Sigmoid colon (tissue), 7 donors: Measurements from ENCODE around the gene TRIP13. TPM values are rescaled to one million over a fixed set of nuclear protein-coding genes. Genes with fewer than 3 reads are reported as not detected.

Source experiments
- DNase-seq: peaks from one replicate; pipeline ENCODE4 v3.0.0-alpha.2; 2019
- H3K27ac ChIP-seq, 4 donors: fragments of 200-600 bp; sonication (generic); one replicate each; pipeline ENCODE4 v1.5.1; 2016 to 2019; ENCODE audit warnings: mild to moderate bottlenecking in 1 of 4
- H3K27me3 ChIP-seq, 3 donors: fragments of 200-600 bp; sonication (generic); one replicate each; pipeline ENCODE4 v1.5.1; 2019; ENCODE audit warnings: mild to moderate bottlenecking in 1 of 3
- H3K36me3 ChIP-seq, 4 donors: fragments of 200-600 bp; sonication (generic); one replicate each; pipeline ENCODE4 v1.5.1; 2016 to 2019
- H3K4me1 ChIP-seq, 4 donors: fragments of 200-600 bp; sonication (generic); one replicate each; pipeline ENCODE4 v1.5.1; 2017 to 2019
- H3K4me3 ChIP-seq, 4 donors: fragments of 200-600 bp; sonication (generic); one replicate each; pipeline ENCODE4 v1.5.1; 2017 to 2019; ENCODE audit warnings: mild to moderate bottlenecking in 2 of 4, moderate library complexity in 1 of 4
- H3K9me3 ChIP-seq, 4 donors: fragments of 200-600 bp in 3 of 4; sonication (generic) in 3 of 4; one replicate each; pipeline versions ENCODE4 v1.5.1 to v1.6.1; 2013 to 2019
- EP300 ChIP-seq, 4 donors: sonication (generic); formaldehyde crosslinking; IDR thresholded peaks; one replicate each; pipeline ENCODE4 v1.6.1; 2017; ENCODE audit warnings: antibody characterized with exemption in 4 of 4
- POLR2A ChIP-seq, 2 donors: fragments of 450-650 bp; IDR thresholded peaks; one replicate each; pipeline ENCODE4 v1.6.1; 2016; ENCODE audit warnings: antibody characterized with exemption in 2 of 2, mild to moderate bottlenecking in 2 of 2, moderate library complexity in 2 of 2
- POLR2AphosphoS5 ChIP-seq, 4 donors: sonication (generic); formaldehyde crosslinking; IDR thresholded peaks; one replicate each; pipeline ENCODE4 v1.6.1; 2017; ENCODE audit warnings: antibody characterized with exemption in 4 of 4
- WGBS, 2 donors: extraction: QIAGEN DNeasy Blood & Tissue Kit; methylation state at CpG; one replicate each; pipeline ENCODE4 v1.1.7; 2013; 5-methylcytosine and 5-hydroxymethylcytosine counted together
- intact Hi-C: fragments of 100-400 bp; cut with DNase I; formaldehyde crosslinking; loops from one replicate; pipeline ENCODE4 v1.15.1; 2023
- polyA plus RNA-seq, 3 donors: library from polyadenylated mRNA; stranded (reverse); fragments of 200-250 nt; gene quantifications; one replicate each; pipeline ENCODE4 v1.2.3, GENCODE V29; 2013
- total RNA-seq, 4 donors: library from RNA; depleted of rRNA; stranded (reverse); fragments of >200 nt; gene quantifications; one replicate each; pipeline ENCODE4 v1.1.0, GENCODE V29; 2016
- TF ChIP-seq, protein P1 (sequence below), 4 experiments: fragments of 450-650 bp in 3 of 4; fragments of 200-600 bp in 1 of 4; IDR thresholded peaks; one replicate each; pipeline ENCODE4 v1.5.1; 2016 to 2019; ENCODE audit warnings: antibody characterized with exemption in 4 of 4, mild to moderate bottlenecking in 3 of 4, moderate library complexity in 2 of 4
- donor health status: healthy with polysubstance abuse.
- donor health status: Bipolar disorder and iron deficiency.
- donor health status: healthy.

TRIP13 gene
- total and polyA plus RNA-seq, 7 donors, result 0.16 to 7.7 (median 1.0) TPM; not detected in 1

GRCh38 chr5:893711-894110 lies 1.0 kb downstream of the TRIP13 start:
- TF ChIP-seq POLR2A (IDR thresholded peaks at IDR 0.05), result no peak
- no peak for TF ChIP-seq EP300 (IDR thresholded peaks at IDR 0.05)
- Histone ChIP-seq H3K4me3 (no peak overlapping the region), H3K36me3 (peaks cover 2 to 27% (median 14%) of the 10 kb centered on the region in 4 donors), H3K4me1 (peaks cover 0 to 26% (median 21%) of the 10 kb centered on the region in 4 donors), H3K27ac (no peak overlapping the region), H3K9me3 (no peaks in the 10 kb centered on the region), H3K27me3 (no peaks in the 10 kb centered on the region)
- intact Hi-C loops, result loop anchor here (2.0 to 5.0 kb wide), 3 partner anchors 109 to 451 kb away; partner anchors contain the start of genes EXOC3 and ZDHHC11B
- peak; percentile 48 for DNase-seq
- WGBS, 2 donors, result 43 to 73% methylated on average over 9 of the region's 9 CpGs

DNA sequence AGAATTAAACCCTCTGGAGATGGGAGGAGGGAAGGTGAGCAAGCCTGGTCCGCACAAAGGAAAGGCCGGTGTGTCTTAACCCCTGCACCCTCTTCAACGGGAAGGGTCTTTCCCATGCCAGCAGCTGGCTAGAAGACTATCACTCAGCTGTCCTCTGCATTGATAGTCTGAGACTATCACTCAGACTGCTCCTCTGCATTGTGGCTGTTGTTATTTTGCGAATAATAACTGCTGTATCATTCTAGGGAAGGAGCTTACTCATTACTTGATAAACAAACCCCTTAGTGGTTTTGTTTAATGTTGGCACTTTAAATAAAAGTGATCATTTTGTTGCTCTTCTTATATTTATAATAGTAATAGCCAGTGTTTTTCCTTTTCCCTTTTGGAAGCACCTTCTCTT lies 8.1 kb downstream of the TRIP13 start:
- no peak for DNase-seq
- intact Hi-C loops, result no loop called here
- H3K27me3 ChIP-seq, result no peaks in the 10 kb centered on the region
- H3K27ac ChIP-seq, result no peak overlapping the region
- H3K4me1 ChIP-seq, result peaks cover 0 to 4% (median 2%) of the 10 kb centered on the region in 4 donors
- TF ChIP-seq EP300 (IDR thresholded peaks at IDR 0.05), result no peak
- no peak for TF ChIP-seq POLR2A (IDR thresholded peaks at IDR 0.05)
- no peak for TF ChIP-seq POLR2AphosphoS5 (IDR thresholded peaks at IDR 0.05)
- TF ChIP-seq, protein P1, sequence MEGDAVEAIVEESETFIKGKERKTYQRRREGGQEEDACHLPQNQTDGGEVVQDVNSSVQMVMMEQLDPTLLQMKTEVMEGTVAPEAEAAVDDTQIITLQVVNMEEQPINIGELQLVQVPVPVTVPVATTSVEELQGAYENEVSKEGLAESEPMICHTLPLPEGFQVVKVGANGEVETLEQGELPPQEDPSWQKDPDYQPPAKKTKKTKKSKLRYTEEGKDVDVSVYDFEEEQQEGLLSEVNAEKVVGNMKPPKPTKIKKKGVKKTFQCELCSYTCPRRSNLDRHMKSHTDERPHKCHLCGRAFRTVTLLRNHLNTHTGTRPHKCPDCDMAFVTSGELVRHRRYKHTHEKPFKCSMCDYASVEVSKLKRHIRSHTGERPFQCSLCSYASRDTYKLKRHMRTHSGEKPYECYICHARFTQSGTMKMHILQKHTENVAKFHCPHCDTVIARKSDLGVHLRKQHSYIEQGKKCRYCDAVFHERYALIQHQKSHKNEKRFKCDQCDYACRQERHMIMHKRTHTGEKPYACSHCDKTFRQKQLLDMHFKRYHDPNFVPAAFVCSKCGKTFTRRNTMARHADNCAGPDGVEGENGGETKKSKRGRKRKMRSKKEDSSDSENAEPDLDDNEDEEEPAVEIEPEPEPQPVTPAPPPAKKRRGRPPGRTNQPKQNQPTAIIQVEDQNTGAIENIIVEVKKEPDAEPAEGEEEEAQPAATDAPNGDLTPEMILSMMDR (IDR thresholded peaks at IDR 0.05), result no peak
- WGBS, 2 donors, result 88 to 92% methylated on average over 4 of the region's 4 CpGs
- no peaks in the 10 kb centered on the region for H3K36me3 ChIP-seq
- H3K4me3 ChIP-seq, result no peak overlapping the region
- H3K9me3 ChIP-seq, result no peaks in the 10 kb centered on the region

DNA sequence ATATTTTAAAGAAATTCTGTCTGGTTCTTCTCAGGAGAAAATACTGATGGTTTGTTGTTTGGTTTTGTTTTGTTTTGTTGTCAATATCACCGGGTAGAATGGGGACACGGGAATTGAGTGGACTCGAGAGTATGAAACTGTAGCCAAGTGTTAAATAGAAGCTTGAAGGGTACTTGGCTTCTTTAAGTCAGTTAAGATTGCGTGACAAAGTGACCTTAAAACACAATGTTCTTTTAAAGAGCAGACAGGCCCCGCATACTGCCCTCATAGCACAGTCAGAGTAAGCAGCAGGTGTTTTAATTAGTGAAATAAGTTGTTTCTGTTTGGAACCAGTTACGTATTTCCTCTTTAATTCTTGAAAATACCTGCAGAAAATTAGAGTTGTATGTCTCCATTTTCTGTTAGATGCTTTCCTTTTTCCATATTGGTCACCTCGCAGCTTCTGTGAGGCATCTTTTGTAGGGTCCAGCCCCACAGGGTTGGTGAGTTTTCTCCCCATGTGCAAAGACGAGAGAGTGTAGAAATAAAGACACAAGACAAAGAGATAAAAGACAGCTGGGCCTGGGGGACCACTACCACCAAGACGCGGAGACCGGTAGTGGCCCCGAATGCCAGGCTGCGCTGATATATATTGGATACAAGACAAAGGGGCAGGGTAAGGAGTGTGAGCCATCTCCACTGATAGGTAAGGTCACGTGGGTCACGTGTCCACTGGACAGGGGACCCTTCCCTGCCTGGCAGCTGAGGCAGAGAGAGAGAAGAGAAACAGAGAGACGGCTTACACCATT lies 9.6 kb downstream of the TRIP13 start:
- intact Hi-C loops, result no loop called here
- Histone ChIP-seq H3K4me1 (peaks cover 0 to 4% (median 2%) of the 10 kb centered on the region in 4 donors), H3K4me3 (no peak overlapping the region), H3K27me3 (no peaks in the 10 kb centered on the region), H3K27ac (no peak overlapping the region), H3K9me3 (no peaks in the 10 kb centered on the region), H3K36me3 (no peaks in the 10 kb centered on the region)
- WGBS, 2 donors, result 92 to 93% methylated on average over 16 of the region's 16 CpGs
- TF ChIP-seq EP300 (IDR thresholded peaks at IDR 0.05), result no peak
- no peak for TF ChIP-seq POLR2A (IDR thresholded peaks at IDR 0.05)
- no peak for TF ChIP-seq POLR2AphosphoS5 (IDR thresholded peaks at IDR 0.05)
- TF ChIP-seq, protein P1 (IDR thresholded peaks at IDR 0.05), result no peak
- no peak for DNase-seq

DNA sequence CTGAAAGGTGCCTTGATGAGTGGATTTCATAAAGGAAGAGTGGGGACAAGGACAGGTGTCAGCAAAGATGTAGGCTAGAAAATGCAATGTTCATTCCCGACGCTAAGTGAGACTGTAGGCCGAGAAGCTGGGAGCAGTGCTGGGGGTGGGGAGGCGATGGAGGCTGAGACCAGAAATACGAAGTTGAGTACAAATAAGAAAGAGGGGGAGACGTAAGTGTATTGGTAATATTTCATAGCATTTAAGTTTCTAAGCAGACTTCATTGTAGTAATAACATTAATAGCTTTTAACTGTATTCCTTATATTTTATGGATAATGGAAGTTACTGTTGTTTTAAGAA lies 11.0 kb downstream of the TRIP13 start:
- Histone ChIP-seq H3K27ac (no peak overlapping the region), H3K9me3 (no peaks in the 10 kb centered on the region), H3K27me3 (no peaks in the 10 kb centered on the region), H3K36me3 (no peaks in the 10 kb centered on the region), H3K4me3 (no peak overlapping the region), H3K4me1 (peaks cover 0 to 4% (median 2%) of the 10 kb centered on the region in 4 donors)
- WGBS, 2 donors, result 95 to 96% methylated on average over 6 of the region's 6 CpGs
- TF ChIP-seq, protein P1 (IDR thresholded peaks at IDR 0.05), result no peak
- no peak for TF ChIP-seq POLR2AphosphoS5 (IDR thresholded peaks at IDR 0.05)
- no peak for TF ChIP-seq EP300 (IDR thresholded peaks at IDR 0.05)
- TF ChIP-seq POLR2A (IDR thresholded peaks at IDR 0.05), result no peak
- DNase-seq, result no peak
- intact Hi-C loops, result loop anchor here (2.0 kb wide), 1 partner anchor 233 kb away; no protein-coding TSS in a partner anchor

DNA sequence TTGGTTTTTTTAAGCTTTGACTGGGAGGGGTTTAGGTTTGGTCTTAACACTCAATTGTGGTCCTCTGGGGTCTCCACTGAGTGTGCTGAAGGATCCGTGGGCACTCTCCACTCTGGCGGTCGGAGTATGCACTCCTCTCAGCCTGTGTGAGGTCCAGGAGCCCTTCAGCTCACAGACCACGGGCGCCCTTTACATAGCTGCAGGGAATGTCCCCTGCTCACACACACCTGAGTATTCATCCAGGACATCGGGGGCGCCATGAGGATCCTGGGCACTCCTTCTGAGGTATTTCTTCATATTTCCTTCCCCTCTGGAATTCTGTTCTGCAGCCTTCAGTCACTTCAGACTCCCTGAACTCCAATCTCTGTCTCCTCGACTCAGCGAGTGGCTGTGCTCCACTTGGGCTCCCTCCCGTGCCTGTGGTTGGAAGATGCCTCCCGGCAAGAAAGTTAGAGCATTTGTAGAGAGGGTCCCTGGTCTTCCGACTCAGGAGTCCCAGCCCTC lies 12.5 kb downstream of the TRIP13 start:
- intact Hi-C loops, result loop anchor here (2.0 kb wide), 1 partner anchor 234 kb away; no protein-coding TSS in a partner anchor
- Histone ChIP-seq H3K27ac (no peak overlapping the region), H3K9me3 (no peaks in the 10 kb centered on the region), H3K36me3 (no peaks in the 10 kb centered on the region), H3K4me1 (peaks cover 0 to 4% (median 2%) of the 10 kb centered on the region in 4 donors), H3K4me3 (no peak overlapping the region), H3K27me3 (no peaks in the 10 kb centered on the region)
- no peak for DNase-seq
- WGBS, 2 donors, result 97% methylated on average over 12 of the region's 12 CpGs
- TF ChIP-seq POLR2AphosphoS5 (IDR thresholded peaks at IDR 0.05) (no peak), EP300 (IDR thresholded peaks at IDR 0.05) (no peak), POLR2A (IDR thresholded peaks at IDR 0.05) (no peak)
- TF ChIP-seq, protein P1 (IDR thresholded peaks at IDR 0.05), result no peak
